ENCODE data around the gene ZNF133. TPM values are rescaled to one million over a fixed set of nuclear protein-coding genes. Genes with fewer than 3 reads are reported as not detected.

ZNF133 gene
- total RNA-seq, 1 donor from 2014 or later = 27.3 TPM

GRCh38 chr20:18363708-18364107, 75.4 kb downstream of the ZNF133 start:
- no peak overlapping the region for H3K27ac Mint-ChIP-seq (ENCODE audit: unreplicated experiment)
- TF ChIP-seq, protein P1, sequence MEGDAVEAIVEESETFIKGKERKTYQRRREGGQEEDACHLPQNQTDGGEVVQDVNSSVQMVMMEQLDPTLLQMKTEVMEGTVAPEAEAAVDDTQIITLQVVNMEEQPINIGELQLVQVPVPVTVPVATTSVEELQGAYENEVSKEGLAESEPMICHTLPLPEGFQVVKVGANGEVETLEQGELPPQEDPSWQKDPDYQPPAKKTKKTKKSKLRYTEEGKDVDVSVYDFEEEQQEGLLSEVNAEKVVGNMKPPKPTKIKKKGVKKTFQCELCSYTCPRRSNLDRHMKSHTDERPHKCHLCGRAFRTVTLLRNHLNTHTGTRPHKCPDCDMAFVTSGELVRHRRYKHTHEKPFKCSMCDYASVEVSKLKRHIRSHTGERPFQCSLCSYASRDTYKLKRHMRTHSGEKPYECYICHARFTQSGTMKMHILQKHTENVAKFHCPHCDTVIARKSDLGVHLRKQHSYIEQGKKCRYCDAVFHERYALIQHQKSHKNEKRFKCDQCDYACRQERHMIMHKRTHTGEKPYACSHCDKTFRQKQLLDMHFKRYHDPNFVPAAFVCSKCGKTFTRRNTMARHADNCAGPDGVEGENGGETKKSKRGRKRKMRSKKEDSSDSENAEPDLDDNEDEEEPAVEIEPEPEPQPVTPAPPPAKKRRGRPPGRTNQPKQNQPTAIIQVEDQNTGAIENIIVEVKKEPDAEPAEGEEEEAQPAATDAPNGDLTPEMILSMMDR (IDR thresholded peaks at IDR 0.05; ENCODE audit: partially characterized antibody, unreplicated experiment) = no peak
- H3K27me3 Mint-ChIP-seq (ENCODE audit: unreplicated experiment) = peaks cover 4% of the 10 kb centered on the region
- H3K4me1 Mint-ChIP-seq (ENCODE audit: low read depth, unreplicated experiment) = no peaks in the 10 kb centered on the region
- H3K4me3 Mint-ChIP-seq (ENCODE audit: unreplicated experiment) = no peak overlapping the region
- no peak for DNase-seq
- H3K36me3 Mint-ChIP-seq (ENCODE audit: unreplicated experiment) = peaks cover 5% of the 10 kb centered on the region
- H3K9me3 Mint-ChIP-seq (ENCODE audit: unreplicated experiment) = peaks cover 2% of the 10 kb centered on the region

DNA sequence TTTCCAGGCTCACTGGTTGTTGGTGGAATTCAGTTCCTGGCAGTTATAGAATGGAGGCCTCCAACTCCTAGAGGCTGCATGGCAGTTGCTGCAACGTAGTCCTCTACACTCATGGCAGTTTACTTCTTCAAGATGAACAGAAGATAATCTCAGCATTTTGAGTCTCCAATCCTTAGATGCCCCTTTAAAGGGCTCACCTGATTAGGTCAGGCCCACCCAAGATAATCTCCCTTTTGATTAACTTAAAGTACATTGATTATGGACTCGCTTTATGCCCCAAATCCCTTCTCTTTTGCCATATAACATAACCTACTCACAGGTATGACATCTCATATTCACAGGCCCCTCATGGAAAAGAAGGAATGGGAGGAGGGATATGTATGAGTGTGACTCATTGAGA, 76.4 kb downstream of the ZNF133 start:
- H3K36me3 Mint-ChIP-seq (ENCODE audit: unreplicated experiment) = peaks cover 5% of the 10 kb centered on the region
- H3K9me3 Mint-ChIP-seq (ENCODE audit: unreplicated experiment) = peaks cover 2% of the 10 kb centered on the region
- H3K27ac Mint-ChIP-seq (ENCODE audit: unreplicated experiment) = no peak overlapping the region
- TF ChIP-seq, protein P1 (IDR thresholded peaks at IDR 0.05; ENCODE audit: partially characterized antibody, unreplicated experiment) = no peak
- H3K4me1 Mint-ChIP-seq (ENCODE audit: low read depth, unreplicated experiment) = no peaks in the 10 kb centered on the region
- peaks cover 4% of the 10 kb centered on the region for H3K27me3 Mint-ChIP-seq (ENCODE audit: unreplicated experiment)
- no peak for DNase-seq
- H3K4me3 Mint-ChIP-seq (ENCODE audit: unreplicated experiment) = no peak overlapping the region

Other genes with a start within 250 kb of the ZNF133 start
- not detected for gene OVOL2, start 230.6 kb upstream of the ZNF133 start, total RNA-seq (ENCODE audit: unreplicated experiment)
- gene KAT14, start 150.7 kb upstream of the ZNF133 start, total RNA-seq (ENCODE audit: unreplicated experiment) = 14.2 TPM
- 13.7 TPM for gene PET117, start 150.7 kb upstream of the ZNF133 start, total RNA-seq (ENCODE audit: unreplicated experiment)
- gene DZANK1, start 178.5 kb downstream of the ZNF133 start, total RNA-seq (ENCODE audit: unreplicated experiment) = 6.4 TPM
- gene POLR3F, start 178.9 kb downstream of the ZNF133 start, total RNA-seq (ENCODE audit: unreplicated experiment) = 20.8 TPM
- gene RBBP9, start 208.7 kb downstream of the ZNF133 start, total RNA-seq (ENCODE audit: unreplicated experiment) = 22.9 TPM
- 52.3 TPM for gene SEC23B, start 219.4 kb downstream of the ZNF133 start, total RNA-seq (ENCODE audit: unreplicated experiment)

Measured in glutamatergic neuron (in vitro differentiated cells).